ENCODE data around the gene GPC6.

DNA sequence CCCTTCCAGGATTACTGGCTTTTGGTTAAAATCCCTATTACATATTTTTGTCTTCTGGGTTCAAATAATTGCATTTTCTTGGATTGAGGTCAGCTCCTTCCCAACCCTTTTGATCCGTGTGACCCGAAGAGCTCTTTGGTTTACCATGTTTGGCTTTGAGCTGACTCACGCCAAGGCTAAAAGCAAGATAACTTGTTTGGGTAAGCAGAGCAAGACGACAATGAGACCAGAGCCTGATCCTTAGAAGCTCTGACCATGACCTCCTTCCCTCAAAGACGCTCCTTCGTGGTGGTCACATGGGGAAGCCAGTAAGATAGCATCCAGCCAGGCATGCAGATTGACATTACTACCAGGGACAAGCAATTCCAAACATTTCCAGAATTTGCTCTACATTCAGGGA is 1099.0 kb downstream of the GPC6 start:
- TF ChIP-seq, protein P1, sequence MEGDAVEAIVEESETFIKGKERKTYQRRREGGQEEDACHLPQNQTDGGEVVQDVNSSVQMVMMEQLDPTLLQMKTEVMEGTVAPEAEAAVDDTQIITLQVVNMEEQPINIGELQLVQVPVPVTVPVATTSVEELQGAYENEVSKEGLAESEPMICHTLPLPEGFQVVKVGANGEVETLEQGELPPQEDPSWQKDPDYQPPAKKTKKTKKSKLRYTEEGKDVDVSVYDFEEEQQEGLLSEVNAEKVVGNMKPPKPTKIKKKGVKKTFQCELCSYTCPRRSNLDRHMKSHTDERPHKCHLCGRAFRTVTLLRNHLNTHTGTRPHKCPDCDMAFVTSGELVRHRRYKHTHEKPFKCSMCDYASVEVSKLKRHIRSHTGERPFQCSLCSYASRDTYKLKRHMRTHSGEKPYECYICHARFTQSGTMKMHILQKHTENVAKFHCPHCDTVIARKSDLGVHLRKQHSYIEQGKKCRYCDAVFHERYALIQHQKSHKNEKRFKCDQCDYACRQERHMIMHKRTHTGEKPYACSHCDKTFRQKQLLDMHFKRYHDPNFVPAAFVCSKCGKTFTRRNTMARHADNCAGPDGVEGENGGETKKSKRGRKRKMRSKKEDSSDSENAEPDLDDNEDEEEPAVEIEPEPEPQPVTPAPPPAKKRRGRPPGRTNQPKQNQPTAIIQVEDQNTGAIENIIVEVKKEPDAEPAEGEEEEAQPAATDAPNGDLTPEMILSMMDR (IDR thresholded peaks at IDR 0.05; ENCODE audit: low read length) = no peak
- TF ChIP-seq EZH2 (optimal IDR thresholded peaks at IDR 0.05; ENCODE audit: low read depth, low read length) = no peak
